Stimulated activated CD4-positive, alpha-beta T cell treated with anti-CD3 and anti-CD28 coated beads, Interleukin-1b, Interleukin-23, amount 100 ng/mL, for 4 hours (primary cell): Measurements from ENCODE around the gene PARD3B.

ENCODE experiments used
- DNase-seq, 2 donors: peaks; one replicate each; pipeline ENCODE4 v3.0.0-alpha.2; 2020; ENCODE audit warnings: low read depth in 2 of 2

The PARD3B gene

GRCh38 chr2:204896146-204896545 is 350.9 kb downstream of the PARD3B start:
- DNase-seq, result no peak

- DNase-seq, result no peak
Measured at GRCh38 chr2:204897561-204897960, 352.3 kb downstream of the PARD3B start.

- no peak for DNase-seq
Measured at GRCh38 chr2:204898928-204899640, 353.8 kb downstream of the PARD3B start.

GRCh38 chr2:204899983-204900382 is 354.7 kb downstream of the PARD3B start:
- no peak for DNase-seq

- no peak for DNase-seq
Measured at GRCh38 chr2:204900487-204900886, 355.2 kb downstream of the PARD3B start.

- DNase-seq, result no peak
Measured at GRCh38 chr2:204900910-204901309, 355.6 kb downstream of the PARD3B start.

- no peak for DNase-seq
Measured at GRCh38 chr2:204901591-204901990, 356.3 kb downstream of the PARD3B start.

GRCh38 chr2:204909791-204910190 is 364.5 kb downstream of the PARD3B start:
- no peak for DNase-seq

- DNase-seq, result no peak
Measured at GRCh38 chr2:204913312-204913711, 368.0 kb downstream of the PARD3B start.

- no peak for DNase-seq
Measured at GRCh38 chr2:204913854-204914464, 368.7 kb downstream of the PARD3B start.

GRCh38 chr2:204914708-204915107 is 369.4 kb downstream of the PARD3B start:
- no peak for DNase-seq

- DNase-seq, result no peak
Measured at GRCh38 chr2:204917089-204917701, 371.9 kb downstream of the PARD3B start.

- DNase-seq, result no peak
Measured at GRCh38 chr2:204920776-204921175, 375.5 kb downstream of the PARD3B start.

- DNase-seq, result no peak
Measured at GRCh38 chr2:204923957-204924356, 378.7 kb downstream of the PARD3B start.

GRCh38 chr2:204931562-204931961 is 386.3 kb downstream of the PARD3B start:
- DNase-seq, result no peak

- no peak for DNase-seq
Measured at GRCh38 chr2:204933735-204934374, 388.6 kb downstream of the PARD3B start.

GRCh38 chr2:204944927-204945326 is 399.7 kb downstream of the PARD3B start:
- DNase-seq, result no peak

GRCh38 chr2:204945376-204945775 is 400.1 kb downstream of the PARD3B start:
- DNase-seq, result no peak

GRCh38 chr2:204946892-204947291 is 401.6 kb downstream of the PARD3B start:
- no peak for DNase-seq

- no peak for DNase-seq
Measured at GRCh38 chr2:204947405-204947804, 402.1 kb downstream of the PARD3B start.

GRCh38 chr2:204948024-204948763 is 402.9 kb downstream of the PARD3B start:
- no peak for DNase-seq

GRCh38 chr2:204948822-204949221 is 403.5 kb downstream of the PARD3B start:
- DNase-seq, result no peak
